Gastroesophageal sphincter (tissue), 4 donors: ENCODE results near the gene FAM114A1. TPM values are rescaled to one million over a fixed set of nuclear protein-coding genes. Genes with fewer than 3 reads are reported as not detected.

Experiments used
- ATAC-seq: fragments of 150-250 bp; one replicate; pipeline ENCODE4 v1.9.1; 2016; ENCODE audit warnings: mild to moderate bottlenecking, moderate library complexity
- H3K27ac ChIP-seq, 4 donors: fragments of 200-600 bp; sonication (generic) in 3 of 4; 1 replicate in 3 of 4; 2 replicates in 1 of 4; pipeline ENCODE4 v1.5.1; 2016 to 2019
- H3K27me3 ChIP-seq: fragments of 200-600 bp; sonication (generic); one replicate; pipeline ENCODE4 v1.5.1; 2019
- H3K36me3 ChIP-seq, 2 donors: fragments of 200-600 bp; sonication (generic); one replicate each; pipeline ENCODE4 v1.5.1; 2019; ENCODE audit warnings: control low read depth in 1 of 2
- H3K4me1 ChIP-seq, 3 donors: fragments of 200-600 bp; sonication (generic); 1 replicate in 2 of 3; 2 replicates in 1 of 3; pipeline ENCODE4 v1.5.1; 2016 to 2019; ENCODE audit warnings: control low read depth in 2 of 3
- H3K4me3 ChIP-seq, 2 donors: fragments of 200-600 bp; sonication (generic); one replicate each; pipeline ENCODE4 v1.5.1; 2019; ENCODE audit warnings: mild to moderate bottlenecking in 1 of 2, moderate library complexity in 1 of 2
- H3K9me3 ChIP-seq, 3 donors: fragments of 200-600 bp; sonication (generic); one replicate each; pipeline ENCODE4 v1.5.1; 2017 to 2019; ENCODE audit warnings: control low read depth in 2 of 3
- CTCF ChIP-seq, 4 experiments: fragments of 200-600 bp in 2 of 4; fragments of 450-650 bp in 2 of 4; sonication (generic) in 1 of 4; IDR thresholded peaks; one replicate each; pipeline ENCODE4 v1.5.1; 2017 to 2019; ENCODE audit warnings: antibody characterized with exemption in 4 of 4, mild to moderate bottlenecking in 2 of 4, moderate library complexity in 2 of 4
- EP300 ChIP-seq: sonication (generic); formaldehyde crosslinking; IDR thresholded peaks from one replicate; pipeline ENCODE4 v1.6.1; 2017; ENCODE audit warnings: antibody characterized with exemption, mild to moderate bottlenecking
- POLR2A ChIP-seq, 2 donors: fragments of 450-650 bp; IDR thresholded peaks; one replicate each; pipeline ENCODE4 v1.6.1; 2017; ENCODE audit warnings: antibody characterized with exemption in 2 of 2, mild to moderate bottlenecking in 2 of 2, moderate library complexity in 1 of 2
- POLR2AphosphoS5 ChIP-seq: sonication (generic); formaldehyde crosslinking; IDR thresholded peaks from one replicate; pipeline ENCODE4 v1.6.1; 2017; ENCODE audit warnings: antibody characterized with exemption
- WGBS, 2 donors: methylation state at CpG; one replicate each; pipeline ENCODE4 v1.1.5; 2018; ENCODE audit warnings: low coverage in 1 of 2; 5-methylcytosine and 5-hydroxymethylcytosine counted together
- total RNA-seq, 4 donors: library from RNA; depleted of rRNA; stranded (reverse); fragments of >200 nt; gene quantifications; one replicate each; pipeline ENCODE4 v1.1.0, GENCODE V29; 2016

The FAM114A1 gene
- total RNA-seq, 4 donors from 2014 or later: 90.0 to 155 (median 98.4) TPM

- H3K27ac ChIP-seq: peak overlapping the region in 1 of 4 donors; percentile 15
- ATAC-seq: no peak
Measured at GRCh38 chr4:38904090-38904666, 36.6 kb downstream of the FAM114A1 start.

GRCh38 chr4:38904682-38905081 is 37.1 kb downstream of the FAM114A1 start:
- Histone ChIP-seq H3K4me1 (peaks cover 4 to 36% (median 4%) of the 10 kb centered on the region in 3 donors), H3K27ac (peak overlapping the region in 1 of 4 donors; percentile 53), H3K36me3 (peaks cover 2 to 50% of the 10 kb centered on the region in 2 donors), H3K4me3 (no peak overlapping the region), H3K9me3 (no peaks in the 10 kb centered on the region), H3K27me3 (no peaks in the 10 kb centered on the region)
- ATAC-seq: no peak
- TF ChIP-seq CTCF (IDR thresholded peaks at IDR 0.05) (no peak), EP300 (no peak), POLR2A (IDR thresholded peaks at IDR 0.05) (no peak), POLR2AphosphoS5 (no peak)
- 82 to 91% methylated on average over 3 of the region's 3 CpGs for WGBS, 2 donors

More at GRCh38 chr4:38904090-38904666, 36.6 kb downstream of the FAM114A1 start:
- peaks cover 0 to 48% of the 10 kb centered on the region in 2 donors for H3K36me3 ChIP-seq
- peaks cover 4 to 36% (median 4%) of the 10 kb centered on the region in 3 donors for H3K4me1 ChIP-seq
- H3K27me3 ChIP-seq: no peaks in the 10 kb centered on the region
- TF ChIP-seq POLR2A (IDR thresholded peaks at IDR 0.05): no peak
- TF ChIP-seq POLR2AphosphoS5: no peak
- TF ChIP-seq EP300: no peak
- TF ChIP-seq CTCF (IDR thresholded peaks at IDR 0.05): no peak
- no peaks in the 10 kb centered on the region for H3K9me3 ChIP-seq
- no peak overlapping the region for H3K4me3 ChIP-seq
- 54 to 60% methylated on average over 3 to 6 of the region's 10 CpGs for WGBS, 2 donors

- peak overlapping the region in 3 of 4 donors; percentile 50 to 77 (median 53) for H3K27ac ChIP-seq
- H3K9me3 ChIP-seq: no peaks in the 10 kb centered on the region
- no peaks in the 10 kb centered on the region for H3K27me3 ChIP-seq
- 20 to 25% methylated on average over 10 of the region's 10 CpGs for WGBS, 2 donors
- H3K36me3 ChIP-seq: peaks cover 2 to 61% of the 10 kb centered on the region in 2 donors
- H3K4me1 ChIP-seq: peaks cover 4 to 36% (median 4%) of the 10 kb centered on the region in 3 donors
- ATAC-seq: no peak
- TF ChIP-seq POLR2AphosphoS5 (no peak), CTCF (IDR thresholded peaks at IDR 0.05) (no peak), POLR2A (IDR thresholded peaks at IDR 0.05) (no peak), EP300 (no peak)
- H3K4me3 ChIP-seq: no peak overlapping the region
Measured at GRCh38 chr4:38905652-38906385, 38.2 kb downstream of the FAM114A1 start.

GRCh38 chr4:38907696-38908270 is 40.2 kb downstream of the FAM114A1 start:
- TF ChIP-seq CTCF (IDR thresholded peaks at IDR 0.05): no peak
- Histone ChIP-seq H3K36me3 (peaks cover 2 to 77% of the 10 kb centered on the region in 2 donors), H3K4me3 (no peak overlapping the region), H3K27ac (no peak overlapping the region), H3K9me3 (no peaks in the 10 kb centered on the region), H3K4me1 (peaks cover 4 to 32% (median 4%) of the 10 kb centered on the region in 3 donors), H3K27me3 (no peaks in the 10 kb centered on the region)
- no peak for ATAC-seq
